ENCODE results near the gene LRSAM1. TPM values are rescaled to one million over a fixed set of nuclear protein-coding genes. Genes with fewer than 3 reads are reported as not detected.
"Not testable (repeated sequence)": the region's sequence is repeated elsewhere in the genome, so short reads cannot be mapped to it uniquely, and the experiment has no call there.

The LRSAM1 gene
- total RNA-seq, 1 donor from 2014 or later: 19.8 TPM

DNA sequence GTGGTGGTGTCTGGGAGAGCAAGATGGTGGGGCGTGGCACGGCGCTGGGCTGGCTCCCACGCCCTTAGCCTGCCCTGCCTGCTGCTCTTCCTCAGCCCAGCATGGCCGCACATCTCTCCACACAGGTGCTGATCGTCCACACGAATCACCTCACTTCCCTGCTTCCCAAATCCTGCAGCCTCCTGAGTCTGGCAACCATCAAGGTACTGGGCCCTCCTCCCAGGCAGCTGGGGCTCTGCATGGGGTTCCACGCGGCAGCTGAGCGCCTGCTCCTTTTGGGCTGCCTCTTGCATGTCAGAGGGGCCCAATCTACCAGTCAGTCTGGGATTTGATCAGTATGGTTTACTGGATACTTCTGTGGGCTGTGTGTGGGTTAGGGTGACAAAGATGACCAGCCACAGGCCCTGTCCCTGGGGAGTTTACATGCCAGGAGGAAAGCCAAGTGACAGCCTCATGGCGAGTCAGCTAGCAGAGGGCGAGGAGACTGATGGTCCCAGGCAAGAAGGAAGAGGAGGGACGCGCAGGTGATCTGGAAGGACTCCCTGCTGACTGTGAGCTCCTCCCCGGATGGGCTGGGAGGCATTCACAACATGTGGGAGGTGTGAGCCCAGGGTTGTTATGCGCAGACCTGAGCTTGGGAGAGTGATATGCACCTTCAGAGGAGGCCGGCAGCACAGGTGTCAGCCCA is 6.0 kb downstream of the LRSAM1 start:
- no peak for DNase-seq (ENCODE audit: low read depth)

DNA sequence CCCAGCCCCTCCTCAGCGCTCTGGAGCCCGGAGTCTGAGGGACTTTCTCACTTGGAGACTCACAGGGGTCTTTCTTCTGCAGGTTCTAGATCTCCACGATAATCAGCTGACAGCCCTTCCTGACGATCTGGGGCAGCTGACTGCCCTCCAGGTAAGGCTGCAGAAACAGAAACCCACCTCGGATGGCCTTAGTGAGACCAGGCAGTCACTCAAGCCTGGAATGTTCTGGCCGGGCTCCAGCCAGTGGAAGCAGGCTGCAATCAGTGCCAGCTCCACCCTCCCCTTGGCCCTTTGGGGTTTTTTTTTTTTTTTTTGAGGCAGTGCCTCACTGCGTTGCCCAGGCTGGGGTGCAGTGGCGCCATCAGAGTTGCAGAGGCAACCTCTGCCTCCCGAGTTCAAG is 7.6 kb downstream of the LRSAM1 start:
- DNase-seq (ENCODE audit: low read depth): no peak

DNA sequence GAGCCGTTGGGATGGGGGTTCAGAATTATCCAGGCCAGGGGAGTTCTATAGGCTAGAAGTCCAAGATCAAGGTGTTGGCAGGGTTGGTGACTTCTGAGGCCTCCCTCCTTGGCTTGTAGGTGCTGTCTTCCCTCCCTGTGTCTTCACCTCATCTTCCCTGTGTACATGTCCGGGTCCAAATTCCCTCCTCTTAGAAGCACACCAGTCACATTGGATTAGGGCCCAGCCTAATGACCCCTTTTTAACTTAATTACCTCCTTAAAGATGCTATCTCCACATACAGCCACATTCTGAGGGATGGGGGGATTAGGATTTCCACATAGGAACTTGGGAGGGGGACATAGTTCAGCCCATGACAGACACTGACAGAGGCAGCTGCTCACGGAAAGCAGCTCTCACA is 12.1 kb downstream of the LRSAM1 start:
- DNase-seq (ENCODE audit: low read depth): no peak

DNA sequence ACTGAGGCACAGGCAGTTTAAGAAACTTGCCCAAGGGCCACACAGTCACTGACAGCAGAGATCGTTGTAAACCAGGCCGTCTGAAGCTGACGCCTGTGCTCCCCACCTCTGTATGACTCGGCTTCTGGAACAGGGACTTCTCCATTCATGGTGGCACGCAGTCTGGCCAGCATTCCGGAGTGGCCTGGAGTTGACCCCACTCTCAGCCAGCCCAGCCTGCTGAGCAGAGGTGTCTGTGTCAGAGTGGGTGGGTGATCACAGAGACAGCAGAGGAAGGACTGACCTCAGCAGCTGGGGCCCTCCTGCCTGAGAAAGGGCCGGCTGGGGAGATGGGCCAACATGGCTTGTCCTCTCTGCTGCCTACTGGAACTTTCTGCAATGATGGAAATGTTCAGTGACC is 12.6 kb downstream of the LRSAM1 start:
- no peak for DNase-seq (ENCODE audit: low read depth)

DNA sequence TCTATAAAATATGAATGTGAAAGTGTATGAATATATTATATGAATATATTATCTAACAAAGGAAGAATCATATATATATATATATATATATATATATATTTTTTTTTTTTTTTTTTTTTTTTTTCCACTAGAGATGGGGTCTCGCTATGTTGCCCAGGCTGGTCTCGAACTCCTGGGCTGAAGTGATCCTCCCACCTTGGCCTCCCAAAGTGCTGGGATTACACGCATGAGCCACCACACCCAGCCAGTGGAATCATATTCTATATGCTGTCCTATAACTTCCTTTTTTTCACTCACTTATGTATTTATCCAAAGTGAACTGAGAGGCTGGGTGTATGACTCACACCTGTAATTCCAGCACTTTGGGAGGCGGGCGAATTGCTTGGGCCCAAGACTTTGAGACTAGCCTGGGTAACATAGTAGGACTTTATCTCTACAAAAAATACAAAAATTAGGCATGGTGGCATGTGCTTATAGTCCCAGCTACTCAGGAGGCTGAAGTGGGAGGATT is 15.2 kb downstream of the LRSAM1 start:
- DNase-seq (ENCODE audit: low read depth): not testable (repeated sequence)

DNA sequence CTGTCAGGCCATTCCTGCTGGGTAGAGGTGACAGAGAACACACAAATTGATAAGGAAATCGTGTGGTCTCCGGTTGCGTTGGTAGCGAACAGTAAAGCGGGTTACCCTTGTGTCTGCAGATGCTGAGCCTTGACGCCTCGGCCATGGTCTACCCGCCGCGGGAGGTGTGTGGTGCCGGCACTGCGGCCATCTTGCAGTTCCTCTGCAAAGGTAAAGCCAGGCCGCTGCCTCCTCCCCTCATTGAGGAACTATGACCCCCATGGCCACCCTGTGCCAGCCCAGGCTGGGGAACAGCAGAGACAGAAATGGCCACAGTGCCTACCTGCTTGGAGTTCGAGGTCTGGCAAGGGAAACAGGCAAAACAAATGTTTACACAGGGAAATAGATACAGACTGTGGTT is 16.3 kb downstream of the LRSAM1 start:
- DNase-seq (ENCODE audit: low read depth): no peak

DNA sequence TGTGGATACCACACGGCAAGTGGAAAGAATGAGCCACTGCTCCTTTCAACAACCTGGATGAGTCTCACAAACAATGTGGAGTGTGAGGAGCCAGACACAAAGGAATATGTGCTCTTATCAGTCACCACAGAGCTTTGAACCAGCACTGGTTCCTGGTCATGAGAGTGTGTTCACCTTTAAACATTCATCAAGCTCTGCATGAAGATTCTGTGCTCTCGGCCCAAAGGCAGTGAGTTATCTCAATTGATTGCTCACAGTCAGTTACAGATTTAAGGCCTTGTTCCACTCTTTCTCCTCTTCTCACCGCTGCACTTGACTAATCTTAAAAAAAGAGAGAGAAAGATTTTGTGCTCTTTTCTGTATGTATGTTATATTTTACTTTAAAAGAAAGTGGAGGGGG is 19.4 kb downstream of the LRSAM1 start:
- no peak for DNase-seq (ENCODE audit: low read depth)

DNA sequence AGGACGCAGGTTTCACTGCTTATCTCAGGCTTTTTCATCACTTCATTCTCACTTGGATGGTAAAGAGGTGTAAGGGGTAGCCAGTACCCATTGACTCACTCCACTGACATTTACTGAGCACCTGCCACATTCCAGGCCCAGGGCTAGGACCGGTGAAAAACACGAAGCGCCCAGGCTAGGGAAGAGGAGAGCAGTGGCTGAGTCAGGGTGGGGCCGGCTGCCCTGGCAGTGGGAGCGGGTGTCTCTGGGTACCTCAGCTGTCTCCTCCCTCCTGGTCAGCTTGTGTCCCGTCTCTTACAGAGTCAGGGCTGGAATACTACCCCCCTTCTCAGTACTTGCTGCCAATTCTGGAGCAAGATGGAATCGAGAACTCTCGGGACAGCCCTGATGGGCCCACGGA is 22.2 kb downstream of the LRSAM1 start:
- DNase-seq (ENCODE audit: low read depth): no peak

DNA sequence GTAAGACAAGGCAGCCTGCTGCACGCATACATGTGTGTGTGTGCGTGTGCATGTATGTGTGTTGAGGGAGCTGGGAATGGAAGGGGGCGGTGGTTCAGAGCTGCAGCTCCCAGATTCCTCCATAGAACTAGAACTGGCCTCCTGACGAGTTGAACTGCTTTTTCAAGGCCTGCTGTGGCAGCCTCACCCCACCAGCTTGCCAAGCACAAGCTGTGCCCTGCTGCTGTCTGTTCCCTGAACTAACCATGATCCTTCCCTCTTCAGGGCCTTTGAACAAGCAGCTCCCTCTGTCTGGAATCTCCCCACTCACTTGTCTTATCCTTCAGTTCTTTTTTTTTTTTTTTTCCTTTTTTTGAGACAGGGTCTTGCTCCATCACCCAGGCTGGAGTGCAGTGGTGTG is 22.6 kb downstream of the LRSAM1 start:
- no peak for DNase-seq (ENCODE audit: low read depth)

DNA sequence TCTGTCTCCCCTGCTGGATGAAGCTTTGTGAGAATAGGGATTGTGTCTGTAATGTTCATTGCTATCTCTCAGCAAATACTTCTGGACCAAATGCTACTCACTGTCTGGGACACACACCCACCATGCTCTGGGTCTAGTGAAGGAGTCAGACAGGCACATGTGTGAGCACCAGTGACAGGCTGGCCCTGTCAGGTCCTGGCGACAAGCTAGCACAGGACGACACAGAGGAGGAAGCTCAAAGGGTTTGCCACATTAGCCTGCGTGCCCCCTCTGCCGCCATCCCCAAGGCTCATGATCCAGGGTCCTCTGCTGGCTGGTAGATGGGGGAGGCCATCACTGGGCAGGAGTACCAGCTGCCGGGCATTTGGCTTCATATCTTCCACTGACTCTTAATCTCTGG is 23.3 kb downstream of the LRSAM1 start:
- no peak for DNase-seq (ENCODE audit: low read depth)

DNA sequence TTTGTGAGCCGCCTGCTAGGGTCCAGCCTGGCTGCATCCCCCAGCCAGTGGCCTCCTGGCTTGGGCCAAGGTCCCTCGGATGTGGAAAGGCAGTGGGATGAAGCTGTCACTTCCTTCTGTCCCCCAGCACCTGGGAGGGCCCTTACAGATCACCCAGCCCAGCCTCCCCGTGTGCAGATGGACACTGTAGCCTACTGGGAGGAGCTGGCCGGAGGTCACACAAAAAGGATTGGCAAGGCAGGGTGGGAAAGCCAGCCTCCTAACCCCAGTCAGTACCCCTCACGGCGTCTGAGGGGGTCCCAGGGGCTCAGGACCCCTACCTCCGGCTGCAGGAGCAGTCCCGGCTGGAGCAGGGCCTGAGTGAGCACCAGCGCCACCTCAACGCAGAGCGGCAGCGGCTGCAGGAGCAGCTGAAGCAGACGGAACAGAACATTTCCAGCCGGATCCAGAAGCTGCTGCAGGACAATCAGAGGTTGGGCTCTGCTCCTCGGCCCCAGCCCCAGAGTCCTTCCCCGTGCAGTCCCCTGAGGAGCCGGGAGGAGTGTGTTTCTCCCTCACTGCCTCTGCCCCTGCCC is 28.3 kb downstream of the LRSAM1 start:
- DNase-seq (ENCODE audit: low read depth): no peak

DNA sequence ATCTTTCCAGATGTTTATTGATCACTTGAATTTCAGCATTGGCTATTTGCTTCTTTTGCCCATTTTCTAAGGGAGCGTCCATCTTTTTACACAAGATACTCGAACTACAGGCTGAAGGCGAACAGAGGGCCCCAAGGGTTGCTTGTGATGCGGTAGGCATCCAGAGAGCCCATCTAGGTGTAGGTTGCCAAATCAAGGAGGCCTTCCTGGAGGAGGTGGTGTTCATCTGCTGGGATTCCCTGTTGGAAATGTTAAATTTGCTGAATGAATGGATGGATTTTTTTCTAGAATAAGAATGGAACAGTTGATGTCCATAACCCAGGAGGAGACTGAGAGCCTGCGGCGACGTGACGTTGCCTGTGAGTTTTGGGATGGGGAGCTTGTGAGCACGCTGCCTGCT is 31.4 kb downstream of the LRSAM1 start:
- no peak for DNase-seq (ENCODE audit: low read depth)

DNA sequence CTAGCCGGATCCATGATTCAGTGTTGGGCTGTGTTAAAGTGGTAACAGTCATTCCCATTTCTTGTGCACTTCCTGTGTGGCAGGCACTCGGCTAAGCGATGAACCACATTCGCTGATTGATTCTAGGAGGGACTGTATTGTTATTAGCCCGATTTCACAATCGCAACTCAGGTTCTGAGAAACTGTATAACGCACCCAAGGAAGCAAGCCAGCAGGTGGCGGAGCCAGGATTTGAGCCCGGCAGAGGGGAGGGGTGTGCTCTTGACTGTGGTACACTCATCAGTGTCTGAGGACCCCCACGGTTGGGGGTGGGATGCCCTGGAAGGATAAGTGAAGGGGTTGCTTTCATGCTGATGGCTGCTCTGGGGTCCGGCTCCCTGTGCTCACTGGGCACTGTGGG is 34.7 kb downstream of the LRSAM1 start:
- DNase-seq (ENCODE audit: low read depth): no peak

DNA sequence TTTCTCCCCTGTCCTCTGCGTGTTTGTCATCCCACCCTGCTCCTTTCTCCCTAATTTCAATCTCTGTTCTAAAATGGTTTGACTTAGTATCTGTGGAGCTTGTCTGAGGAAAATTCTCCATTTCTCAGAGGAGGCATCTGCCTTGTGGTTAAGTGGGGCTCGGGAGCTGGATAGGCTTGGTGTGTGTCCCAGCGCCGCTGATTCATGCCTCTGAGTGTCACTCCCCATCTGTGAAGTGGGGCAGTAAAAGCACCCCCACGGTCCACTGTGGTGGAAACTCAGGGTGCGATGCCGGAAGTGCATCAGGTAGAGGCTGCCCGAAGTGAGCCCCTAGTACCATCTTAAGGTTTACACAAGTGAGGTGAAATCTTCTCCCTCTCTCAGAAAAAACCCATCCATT is 37.6 kb downstream of the LRSAM1 start:
- DNase-seq (ENCODE audit: low read depth): no peak

DNA sequence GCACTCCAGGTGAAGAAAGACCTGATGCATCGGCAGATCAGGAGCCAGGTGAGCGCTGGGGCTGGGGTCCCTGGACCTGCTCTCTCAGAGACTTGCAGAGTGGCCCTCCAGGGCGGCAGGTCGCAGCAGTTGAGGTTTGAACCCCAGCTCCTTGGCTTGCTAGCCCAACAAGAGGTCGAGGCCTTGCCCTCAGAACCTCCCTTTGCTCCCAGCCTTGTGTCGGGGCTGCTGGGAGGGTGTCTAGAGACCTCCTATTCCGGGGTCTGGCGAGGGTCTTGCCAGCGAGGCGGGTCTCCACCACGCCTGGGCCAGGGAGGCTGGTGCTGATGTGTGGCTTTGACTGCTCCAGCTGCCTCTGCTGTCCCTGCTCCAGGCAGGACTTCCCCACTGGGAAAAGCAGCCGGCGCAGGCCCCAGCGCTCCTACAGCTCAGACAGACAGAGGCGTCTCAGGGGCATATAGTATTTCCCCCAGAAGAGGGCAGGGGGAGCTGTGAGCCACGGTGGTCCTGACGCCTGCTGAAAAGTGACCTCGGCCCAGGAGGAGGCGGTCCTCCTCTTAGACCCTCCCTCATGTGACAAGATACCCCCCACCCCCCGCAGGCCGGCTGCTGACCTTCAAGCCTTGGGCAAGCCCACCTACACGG is 38.3 kb downstream of the LRSAM1 start:
- no peak for DNase-seq (ENCODE audit: low read depth)

DNA sequence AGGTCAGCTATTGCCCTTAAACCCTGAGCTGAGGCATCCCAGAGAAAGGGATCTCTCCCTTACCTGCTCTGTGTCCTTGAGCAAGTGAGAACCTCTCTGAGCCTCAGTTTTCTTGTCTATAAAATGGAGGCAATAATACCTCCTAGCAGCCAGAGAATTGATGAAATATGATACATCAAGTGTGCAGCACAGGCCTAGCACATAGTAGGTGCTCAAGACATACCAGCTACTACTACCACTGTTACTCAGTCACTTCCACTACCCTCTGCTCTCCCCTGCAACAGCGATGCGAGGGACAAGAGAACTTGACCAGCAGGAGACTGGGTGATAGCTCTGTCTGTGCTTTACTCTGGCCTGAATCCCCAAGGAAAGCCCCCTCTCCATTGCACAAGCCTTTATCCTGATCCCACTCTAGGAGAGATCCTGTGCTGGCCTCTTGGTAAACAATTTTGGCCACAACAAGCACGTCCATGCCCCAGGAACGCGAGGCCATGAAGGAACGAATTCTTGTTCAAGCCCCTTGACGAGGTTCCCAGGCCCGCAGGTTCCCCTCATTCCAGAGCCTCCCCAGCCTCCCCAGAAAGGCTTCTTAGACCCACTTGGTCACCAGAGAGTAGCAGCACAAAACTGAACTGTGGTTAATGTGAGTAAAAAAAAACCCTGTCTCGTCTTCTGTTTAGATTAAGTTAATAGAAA is 39.4 kb downstream of the LRSAM1 start:
- no peak for DNase-seq (ENCODE audit: low read depth)

DNA sequence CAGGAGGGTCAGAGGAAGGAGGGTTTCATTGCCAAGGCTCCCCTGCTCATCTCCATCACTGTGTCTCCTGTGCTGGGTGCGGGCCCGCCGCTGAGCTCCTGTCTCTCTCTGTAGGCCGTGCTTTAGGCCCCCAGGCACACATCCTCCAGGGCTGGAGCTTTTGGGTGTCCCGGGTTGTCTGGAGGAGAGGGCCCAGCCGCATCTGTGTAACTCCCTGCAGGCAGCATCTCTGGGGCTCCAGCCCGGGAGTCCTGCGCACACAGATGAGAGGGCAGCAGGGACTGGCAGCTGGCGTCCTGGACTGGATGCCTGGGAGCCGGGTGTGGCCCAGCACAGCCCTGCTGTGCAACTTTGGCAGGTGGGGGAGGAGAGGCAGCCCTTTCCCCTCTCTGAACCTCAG is 40.2 kb downstream of the LRSAM1 start:
- DNase-seq (ENCODE audit: low read depth): no peak

DNA sequence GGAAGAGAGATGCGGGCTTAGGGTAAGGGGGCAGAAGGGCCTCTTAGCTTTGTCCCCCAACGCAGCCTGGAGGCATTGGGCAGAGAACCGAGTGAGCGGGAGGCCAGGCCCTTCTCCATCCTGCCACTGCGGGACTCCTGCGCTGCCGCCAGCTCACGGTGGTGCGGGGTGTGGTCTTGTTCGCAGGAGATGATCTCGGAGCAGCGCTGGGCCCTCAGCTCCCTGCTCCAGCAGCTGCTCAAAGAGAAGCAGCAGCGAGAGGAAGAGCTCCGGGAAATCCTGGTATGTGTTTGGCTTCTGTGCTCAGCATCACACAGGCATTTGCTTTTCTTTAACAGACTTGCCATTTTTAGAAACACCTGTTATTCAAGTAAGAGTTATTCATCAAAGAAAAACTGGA is 41.3 kb downstream of the LRSAM1 start:
- no peak for DNase-seq (ENCODE audit: low read depth)

DNA sequence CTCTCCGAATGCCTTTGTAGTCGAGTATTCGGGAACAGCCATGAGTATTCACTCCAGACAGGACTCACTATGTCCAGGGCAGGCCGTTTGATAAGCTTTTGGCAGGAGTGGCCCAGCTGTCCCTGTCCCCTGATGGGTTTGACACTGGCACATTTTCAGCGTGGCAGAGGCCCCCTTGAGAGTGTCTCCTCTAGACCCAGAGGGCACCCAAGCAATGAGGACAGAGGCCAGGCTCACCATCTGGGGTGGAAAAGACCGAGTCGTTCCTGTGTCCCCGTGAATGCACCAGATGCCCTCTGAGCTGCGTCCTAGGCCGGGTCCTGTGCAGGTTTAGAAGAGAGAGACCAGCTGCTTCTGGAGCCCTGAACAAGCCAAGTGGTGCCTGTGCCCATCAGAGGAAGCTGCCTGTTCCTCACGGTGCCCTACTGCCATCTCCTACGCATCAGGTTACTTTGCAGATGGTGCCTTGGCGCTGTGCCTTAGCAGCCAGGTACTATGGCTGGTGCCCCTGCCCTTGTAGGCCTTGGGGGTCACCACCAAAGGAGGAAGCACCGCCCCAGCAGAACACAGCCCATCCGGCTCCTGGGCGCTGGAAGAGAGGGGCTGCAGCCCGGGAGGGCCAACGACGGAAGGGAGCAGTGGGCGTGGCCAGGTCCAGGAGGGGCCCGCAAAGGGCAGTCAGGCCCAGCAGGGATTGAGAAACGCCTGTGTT is 42.4 kb downstream of the LRSAM1 start:
- no peak for DNase-seq (ENCODE audit: low read depth)

DNA sequence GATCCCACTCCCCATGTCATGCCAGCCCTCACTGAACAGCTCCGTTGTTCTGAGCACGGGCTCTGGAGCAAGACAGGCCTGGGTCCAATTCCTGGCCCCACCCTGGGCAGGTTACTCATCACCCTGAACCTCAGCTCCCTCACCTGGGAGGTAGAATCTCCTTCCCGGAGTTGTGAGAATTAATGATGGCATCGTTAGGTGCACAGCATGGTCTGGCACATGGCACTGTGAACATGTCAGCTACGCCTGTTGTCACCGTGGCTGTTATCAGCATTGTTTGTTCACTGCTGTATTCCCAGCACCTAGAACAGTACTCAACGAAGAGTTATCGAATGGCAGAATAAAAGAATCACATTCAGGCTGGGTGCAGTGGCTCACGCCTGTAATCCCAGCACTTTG is 43.0 kb downstream of the LRSAM1 start:
- DNase-seq (ENCODE audit: low read depth): no peak

DNA sequence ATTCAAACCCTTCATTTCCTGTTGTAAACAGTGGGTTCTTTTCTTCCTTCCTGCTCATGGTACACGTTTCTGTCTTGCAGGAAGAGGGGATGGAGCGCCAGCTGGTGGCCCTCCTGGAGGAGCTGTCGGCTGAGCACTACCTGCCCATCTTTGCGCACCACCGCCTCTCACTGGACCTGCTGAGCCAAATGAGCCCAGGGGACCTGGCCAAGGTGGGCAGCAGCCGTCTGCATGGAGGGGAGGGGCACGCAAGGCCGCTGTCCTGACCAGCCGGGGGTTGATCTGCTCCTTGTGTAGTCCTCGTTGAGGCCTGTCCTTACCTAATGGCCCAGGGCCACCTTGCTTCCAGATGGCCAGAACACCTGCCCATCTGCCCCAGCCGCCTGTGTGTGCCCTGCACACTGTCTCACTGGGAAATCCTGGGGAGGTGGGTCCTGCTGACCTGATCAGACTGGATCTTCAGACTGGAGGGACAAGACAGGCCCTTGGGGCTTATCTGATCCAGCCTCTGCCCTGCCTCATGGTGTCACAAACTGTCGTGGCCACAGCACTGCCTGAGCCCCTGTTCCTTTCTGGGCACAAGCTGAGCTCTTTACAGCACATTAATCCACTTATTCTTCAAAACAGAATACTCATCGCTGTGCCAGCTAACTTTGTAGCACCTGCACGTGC is 44.7 kb downstream of the LRSAM1 start:
- DNase-seq (ENCODE audit: low read depth): no peak

DNA sequence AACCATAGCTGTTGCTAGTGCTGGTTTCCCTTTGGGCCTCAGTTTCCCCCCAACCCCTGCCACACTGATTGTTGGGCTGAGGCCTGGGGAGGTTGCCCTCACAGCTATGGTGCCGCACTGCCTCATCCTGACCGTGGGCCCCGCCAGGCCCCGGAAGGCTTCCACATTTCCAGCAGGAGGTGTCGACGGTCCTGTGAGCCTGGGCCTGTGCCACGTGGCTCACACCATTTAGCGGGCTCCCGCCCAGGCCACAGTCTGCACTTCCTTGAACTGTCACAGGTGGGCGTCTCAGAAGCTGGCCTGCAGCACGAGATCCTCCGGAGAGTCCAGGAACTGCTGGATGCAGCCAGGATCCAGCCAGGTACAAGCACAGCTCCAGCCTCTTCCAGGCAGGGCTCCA is 45.7 kb downstream of the LRSAM1 start:
- no peak for DNase-seq (ENCODE audit: low read depth)

All from renal cortical epithelial cell (primary cell).